H9 (cell line): ENCODE data around the gene ATF3. TPM values are rescaled to one million over a fixed set of nuclear protein-coding genes. Genes with fewer than 3 reads are reported as not detected.

Experiments
- DNase-seq: peaks from one replicate; pipeline ENCODE4 v3.0.0-alpha.2; 2017
- H2AFZ ChIP-seq: one replicate; pipeline ENCODE4 v1.6.1; 2013; ENCODE audit warnings: mild to moderate bottlenecking, low read length, control low read depth, moderate library complexity
- H2AK5ac ChIP-seq: 2 replicates; pipeline ENCODE4 v1.6.1; 2013; ENCODE audit warnings: low read length, control low read depth, mixed read lengths; ENCODE audit not compliant: insufficient read length
- H2BK120ac ChIP-seq: one replicate; pipeline ENCODE4 v1.6.1; 2013; ENCODE audit warnings: low read depth, mild to moderate bottlenecking, low read length, control low read depth, inconsistent platforms; ENCODE audit not compliant: poor library complexity, severe bottlenecking
- H2BK12ac ChIP-seq: 2 replicates; pipeline ENCODE4 v1.6.1; 2013; ENCODE audit warnings: low read length, control low read depth, mixed read lengths, low read depth; ENCODE audit not compliant: insufficient read length
- H2BK15ac ChIP-seq: 2 replicates; pipeline ENCODE4 v1.6.1; 2013; ENCODE audit warnings: low read depth, low read length, control low read depth
- H2BK20ac ChIP-seq: one replicate; pipeline ENCODE4 v1.6.1; 2013; ENCODE audit warnings: low read depth, mild to moderate bottlenecking, low read length, control low read depth, inconsistent platforms; ENCODE audit not compliant: poor library complexity, severe bottlenecking
- H2BK5ac ChIP-seq: 2 replicates; pipeline ENCODE4 v1.6.1; 2013; ENCODE audit warnings: low read length, control low read depth, mixed read lengths; ENCODE audit not compliant: insufficient read length
- H3K14ac ChIP-seq: 2 replicates; pipeline ENCODE4 v1.6.1; 2013; ENCODE audit warnings: low read length, control low read depth; ENCODE audit not compliant: insufficient read depth
- H3K18ac ChIP-seq: 2 replicates; pipeline ENCODE4 v1.6.1; 2013; ENCODE audit warnings: low read depth, mild to moderate bottlenecking, mixed read lengths, low read length, control low read depth; ENCODE audit not compliant: insufficient read length
- H3K23ac ChIP-seq: 2 replicates; pipeline ENCODE4 v1.6.1; 2013; ENCODE audit warnings: low read length, control low read depth, mixed read lengths, low read depth; ENCODE audit not compliant: insufficient read length
- H3K23me2 ChIP-seq: 2 replicates; pipeline ENCODE4 v1.6.1; 2013; ENCODE audit warnings: low read depth, mild to moderate bottlenecking, mixed read lengths, low read length, control low read depth; ENCODE audit not compliant: insufficient read length, poor library complexity, severe bottlenecking
- H3K27ac ChIP-seq: 2 replicates; pipeline ENCODE4 v1.5.1; 2013; ENCODE audit warnings: low read length, control low read depth, mixed read lengths, low read depth; ENCODE audit not compliant: insufficient read length
- H3K27me3 ChIP-seq: 2 replicates; pipeline ENCODE4 v1.6.1; 2013; ENCODE audit warnings: low read length, control low read depth, inconsistent platforms; ENCODE audit not compliant: insufficient read depth
- H3K4ac ChIP-seq: 2 replicates; pipeline ENCODE4 v1.6.1; 2013; ENCODE audit warnings: low read depth, mild to moderate bottlenecking, control low read depth, inconsistent platforms, low read length, moderate library complexity
- H3K4me1 ChIP-seq: 2 replicates; pipeline ENCODE4 v1.6.1; 2013; ENCODE audit warnings: low read length, control low read depth, inconsistent platforms; ENCODE audit not compliant: insufficient read depth
- H3K4me2 ChIP-seq: 2 replicates; pipeline ENCODE4 v1.6.1; 2013; ENCODE audit warnings: low read length, control low read depth, mixed read lengths; ENCODE audit not compliant: insufficient read length, insufficient read depth
- H3K56ac ChIP-seq: 2 replicates; pipeline ENCODE4 v1.6.1; 2013; ENCODE audit warnings: low read depth, mild to moderate bottlenecking, mixed read lengths, low read length, control low read depth; ENCODE audit not compliant: insufficient read length
- H3K79me1 ChIP-seq: 2 replicates; pipeline ENCODE4 v1.6.1; 2013; ENCODE audit warnings: low read depth, mild to moderate bottlenecking, moderate library complexity, low read length, control low read depth, inconsistent platforms; ENCODE audit not compliant: insufficient read depth, poor library complexity, severe bottlenecking
- H3K79me2 ChIP-seq: 2 replicates; pipeline ENCODE4 v1.6.1; 2013; ENCODE audit warnings: low read length, control low read depth, inconsistent platforms; ENCODE audit not compliant: insufficient read depth
- H3K9ac ChIP-seq: 2 replicates; pipeline ENCODE4 v1.6.1; 2013; ENCODE audit warnings: low read length, control low read depth, mixed read lengths; ENCODE audit not compliant: insufficient read length; ENCODE audit errors: extremely low read depth
- H3K9me3 ChIP-seq: one replicate; pipeline ENCODE4 v1.6.1; 2013; ENCODE audit warnings: low read depth, low read length, inconsistent platforms; ENCODE audit not compliant: control insufficient read depth
- H3T11ph ChIP-seq: one replicate; pipeline ENCODE4 v1.6.1; 2013; ENCODE audit warnings: mild to moderate bottlenecking, low read length, control low read depth, inconsistent platforms
- H4K20me1 ChIP-seq: one replicate; pipeline ENCODE4 v1.6.1; 2013; ENCODE audit not compliant: control insufficient read depth, insufficient read length, insufficient read depth
- H4K5ac ChIP-seq: 2 replicates; pipeline ENCODE4 v1.6.1; 2013; ENCODE audit warnings: low read depth, mild to moderate bottlenecking, mixed read lengths, low read length, control low read depth; ENCODE audit not compliant: insufficient read length
- H4K8ac ChIP-seq: replicated peaks from 2 replicates; pipeline ENCODE4 v1.6.1; 2013; ENCODE audit warnings: low read length, control low read depth, mixed read lengths, low read depth; ENCODE audit not compliant: insufficient read length
- H4K91ac ChIP-seq: 2 replicates; pipeline ENCODE4 v1.6.1; 2013; ENCODE audit warnings: low read depth, mild to moderate bottlenecking, moderate library complexity, mixed read lengths, low read length, control low read depth; ENCODE audit not compliant: insufficient read length
- H3K27ac Mint-ChIP-seq, 3 experiments: 2 replicates in 2 of 3; 3 replicates in 1 of 3; pipeline ENCODE4 v1.8.0; 2020 to 2021; ENCODE audit warnings: mixed read lengths in 3 of 3, mild to moderate bottlenecking in 1 of 3, moderate library complexity in 1 of 3
- H3K27me3 Mint-ChIP-seq: 2 replicates; pipeline ENCODE4 v1.8.0; 2021; ENCODE audit warnings: low read depth, mild to moderate bottlenecking, moderate library complexity, mixed read lengths
- H3K36me3 Mint-ChIP-seq, 3 experiments: 2 replicates in 2 of 3; 3 replicates in 1 of 3; pipeline ENCODE4 v1.8.0; 2020 to 2021; ENCODE audit warnings: low read depth in 3 of 3, mixed read lengths in 3 of 3; ENCODE audit not compliant: insufficient read depth in 1 of 3
- H3K4me1 Mint-ChIP-seq, 2 experiments: 2 replicates each; pipeline ENCODE4 v1.8.0; 2020; ENCODE audit warnings: mixed read lengths in 2 of 2
- H3K4me3 Mint-ChIP-seq, 2 experiments: 2 replicates in 1 of 2; 3 replicates in 1 of 2; pipeline ENCODE4 v1.8.0; 2020 to 2021; ENCODE audit warnings: mild to moderate bottlenecking in 2 of 2, mixed read lengths in 2 of 2, moderate library complexity in 1 of 2
- H3K9me3 Mint-ChIP-seq, 2 experiments: 2 replicates in 1 of 2; 3 replicates in 1 of 2; pipeline ENCODE4 v1.8.0; 2020; ENCODE audit warnings: mild to moderate bottlenecking in 2 of 2, mixed read lengths in 2 of 2, moderate library complexity in 1 of 2
- WGBS: extraction: QIAGEN DNeasy Blood & Tissue Kit; methylation state at CpG from one replicate; pipeline ENCODE4 v1.1.7; 2013; ENCODE audit warnings: missing lambda C conversion rate, low lambda C conversion rate, mixed read lengths; ENCODE audit not compliant: insufficient read length; ENCODE audit errors: extremely low coverage; 5-methylcytosine and 5-hydroxymethylcytosine counted together
- total RNA-seq: library from RNA; stranded (reverse); gene quantifications from 2 replicates; pipeline ENCODE4 v1.2.1, GENCODE V29; 2021
- TF ChIP-seq, protein P1 (sequence below): fragments of 200-600 bp; sonication (generic); conservative IDR thresholded peaks from 3 replicates; pipeline ENCODE4 v1.8.0; 2021; ENCODE audit warnings: antibody characterized with exemption, mild to moderate bottlenecking

The ATF3 gene
- total RNA-seq, 1 experiment from 2014 or later = 14.7 TPM

DNA sequence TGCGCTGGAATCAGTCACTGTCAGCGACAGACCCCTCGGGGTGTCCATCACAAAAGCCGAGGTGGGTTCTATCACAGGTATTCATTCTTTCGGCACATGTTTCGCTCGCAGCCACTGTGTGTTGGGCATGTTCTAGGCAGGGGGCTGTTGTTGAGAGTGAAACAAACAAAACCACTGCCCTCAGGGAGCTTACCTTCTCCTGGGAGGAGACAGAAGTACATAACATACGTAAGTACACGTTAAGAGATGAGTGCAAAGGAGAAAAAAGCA is 6.6 kb downstream of the ATF3 start:
- H4K91ac ChIP-seq = no peak overlapping the region
- H3K4me2 ChIP-seq = no peak overlapping the region
- H3K27me3 Mint-ChIP-seq = peaks cover 13% of the 10 kb centered on the region
- no peak overlapping the region for H2AK5ac ChIP-seq
- H3K9me3 ChIP-seq = no peaks in the 10 kb centered on the region
- H3K4me1 Mint-ChIP-seq = peaks cover 47 to 48% of the 10 kb centered on the region in 2 experiments
- H3K36me3 Mint-ChIP-seq = peaks cover 33 to 60% (median 51%) of the 10 kb centered on the region in 3 experiments
- no peak overlapping the region for H3K23ac ChIP-seq
- no peak overlapping the region for H4K8ac ChIP-seq
- no peak overlapping the region for H2BK20ac ChIP-seq
- H3K18ac ChIP-seq = no peak overlapping the region
- no peak overlapping the region for H2AFZ ChIP-seq
- H3K27me3 ChIP-seq = peaks cover 3% of the 10 kb centered on the region; the same call in 1 of the 2 replicates
- no peaks in the 10 kb centered on the region for H4K20me1 ChIP-seq
- peaks cover 11% of the 10 kb centered on the region; the same call in 1 of the 2 replicates for H3K79me2 ChIP-seq
- H3K27ac ChIP-seq = no peak overlapping the region
- no peak overlapping the region for H2BK5ac ChIP-seq
- WGBS = no CpG with 5 or more reads among the region's 9 CpGs
- TF ChIP-seq, protein P1, sequence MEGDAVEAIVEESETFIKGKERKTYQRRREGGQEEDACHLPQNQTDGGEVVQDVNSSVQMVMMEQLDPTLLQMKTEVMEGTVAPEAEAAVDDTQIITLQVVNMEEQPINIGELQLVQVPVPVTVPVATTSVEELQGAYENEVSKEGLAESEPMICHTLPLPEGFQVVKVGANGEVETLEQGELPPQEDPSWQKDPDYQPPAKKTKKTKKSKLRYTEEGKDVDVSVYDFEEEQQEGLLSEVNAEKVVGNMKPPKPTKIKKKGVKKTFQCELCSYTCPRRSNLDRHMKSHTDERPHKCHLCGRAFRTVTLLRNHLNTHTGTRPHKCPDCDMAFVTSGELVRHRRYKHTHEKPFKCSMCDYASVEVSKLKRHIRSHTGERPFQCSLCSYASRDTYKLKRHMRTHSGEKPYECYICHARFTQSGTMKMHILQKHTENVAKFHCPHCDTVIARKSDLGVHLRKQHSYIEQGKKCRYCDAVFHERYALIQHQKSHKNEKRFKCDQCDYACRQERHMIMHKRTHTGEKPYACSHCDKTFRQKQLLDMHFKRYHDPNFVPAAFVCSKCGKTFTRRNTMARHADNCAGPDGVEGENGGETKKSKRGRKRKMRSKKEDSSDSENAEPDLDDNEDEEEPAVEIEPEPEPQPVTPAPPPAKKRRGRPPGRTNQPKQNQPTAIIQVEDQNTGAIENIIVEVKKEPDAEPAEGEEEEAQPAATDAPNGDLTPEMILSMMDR = no peak
- no peaks in the 10 kb centered on the region for H3K9me3 Mint-ChIP-seq
- no peak overlapping the region for H3K9ac ChIP-seq
- H3K27ac Mint-ChIP-seq = no peak overlapping the region
- H2BK120ac ChIP-seq = no peak overlapping the region
- no peak overlapping the region for H3K4me3 Mint-ChIP-seq
- no peak overlapping the region for H3K56ac ChIP-seq
- DNase-seq = no peak
- H2BK15ac ChIP-seq = no peak overlapping the region
- H3K79me1 ChIP-seq = no peaks in the 10 kb centered on the region
- H3K4ac ChIP-seq = no peak overlapping the region
- H3K14ac ChIP-seq = no peak overlapping the region
- peaks cover 13% of the 10 kb centered on the region for H3K4me1 ChIP-seq
- no peak overlapping the region for H4K5ac ChIP-seq
- H2BK12ac ChIP-seq = no peak overlapping the region
- no peaks in the 10 kb centered on the region for H3K23me2 ChIP-seq
- no peak overlapping the region for H3T11ph ChIP-seq
